Smooth muscle cell (in vitro differentiated cells): ENCODE measurements around the gene CYBA. TPM values are rescaled to one million over a fixed set of nuclear protein-coding genes. Genes with fewer than 3 reads are reported as not detected.

Experiments
- DNase-seq: peaks from one replicate; lab custom pipeline; 2025; ENCODE audit not compliant: unreplicated experiment; lab: John Stamatoyannopoulos, UW
- H2AFZ ChIP-seq: fragments of 200-600 bp; sonication (generic); 2 replicates; pipeline ENCODE4 v1.6.0; 2016; ENCODE audit warnings: antibody characterized with exemption, low read depth, mild to moderate bottlenecking
- H3F3A ChIP-seq: fragments of 200-600 bp; sonication (generic); 2 replicates; pipeline ENCODE4 v1.6.0; 2017; ENCODE audit warnings: antibody characterized with exemption, low read depth
- H3K27ac ChIP-seq: fragments of 200-600 bp; sonication (generic); 2 replicates; pipeline ENCODE4 v1.5.1; 2016; ENCODE audit warnings: low read depth, mild to moderate bottlenecking
- H3K27me3 ChIP-seq: fragments of 200-600 bp; sonication (generic); 2 replicates; pipeline ENCODE4 v1.6.1; 2016; ENCODE audit warnings: low read depth, mild to moderate bottlenecking
- H3K36me3 ChIP-seq: fragments of 200-600 bp; sonication (generic); 2 replicates; pipeline ENCODE4 v1.5.1; 2016; ENCODE audit warnings: low read depth
- H3K4me1 ChIP-seq: fragments of 200-600 bp; sonication (generic); 2 replicates; pipeline ENCODE4 v1.5.1; 2016; ENCODE audit warnings: low read depth
- H3K4me2 ChIP-seq: fragments of 200-600 bp; sonication (generic); 2 replicates; pipeline ENCODE4 v1.6.0; 2016; ENCODE audit warnings: mild to moderate bottlenecking
- H3K4me3 ChIP-seq: fragments of 200-600 bp; sonication (generic); 2 replicates; pipeline ENCODE4 v1.5.1; 2016; ENCODE audit warnings: mild to moderate bottlenecking
- H3K79me2 ChIP-seq: fragments of 200-600 bp; sonication (generic); 2 replicates; pipeline ENCODE4 v1.6.0; 2016; ENCODE audit warnings: low read depth, mild to moderate bottlenecking
- H3K9ac ChIP-seq: fragments of 200-600 bp; sonication (generic); 2 replicates; pipeline ENCODE4 v1.6.0; 2016; ENCODE audit warnings: low read depth
- H3K9me3 ChIP-seq: fragments of 200-600 bp; sonication (generic); replicated peaks from 2 replicates; pipeline ENCODE4 v1.5.1; 2016; ENCODE audit warnings: low read depth
- H4K20me1 ChIP-seq: fragments of 200-600 bp; sonication (generic); 2 replicates; pipeline ENCODE4 v1.6.0; 2016; ENCODE audit warnings: low read depth
- WGBS: methylation state at CpG from one replicate; pipeline ENCODE4 v1.1.7; 2016; ENCODE audit warnings: low lambda C conversion rate; 5-methylcytosine and 5-hydroxymethylcytosine counted together
- polyA plus RNA-seq: library from polyadenylated mRNA; unstranded; fragments of >200 nt; fragmentation: Nextera tagmentation; extraction: Ambion mirVana; gene quantifications from 2 replicates; pipeline ENCODE4 v1.2.1, GENCODE V29; 2016
- total RNA-seq: library from RNA; depleted of rRNA; stranded (reverse); fragments of >200 nt; gene quantifications from 2 replicates; pipeline ENCODE4 v1.2.3, GENCODE V29; 2014
- TF ChIP-seq, protein P1 (sequence below): fragments of 200-600 bp; sonication (generic); IDR thresholded peaks from 2 replicates; pipeline ENCODE4 v1.5.1; 2017; ENCODE audit warnings: borderline replicate concordance, mild to moderate bottlenecking, antibody characterized with exemption; ENCODE audit not compliant: insufficient read depth, poor library complexity, severe bottlenecking

The CYBA gene
- total and polyA plus RNA-seq, 2 experiments from 2014 or later = 181 to 388 TPM

DNA sequence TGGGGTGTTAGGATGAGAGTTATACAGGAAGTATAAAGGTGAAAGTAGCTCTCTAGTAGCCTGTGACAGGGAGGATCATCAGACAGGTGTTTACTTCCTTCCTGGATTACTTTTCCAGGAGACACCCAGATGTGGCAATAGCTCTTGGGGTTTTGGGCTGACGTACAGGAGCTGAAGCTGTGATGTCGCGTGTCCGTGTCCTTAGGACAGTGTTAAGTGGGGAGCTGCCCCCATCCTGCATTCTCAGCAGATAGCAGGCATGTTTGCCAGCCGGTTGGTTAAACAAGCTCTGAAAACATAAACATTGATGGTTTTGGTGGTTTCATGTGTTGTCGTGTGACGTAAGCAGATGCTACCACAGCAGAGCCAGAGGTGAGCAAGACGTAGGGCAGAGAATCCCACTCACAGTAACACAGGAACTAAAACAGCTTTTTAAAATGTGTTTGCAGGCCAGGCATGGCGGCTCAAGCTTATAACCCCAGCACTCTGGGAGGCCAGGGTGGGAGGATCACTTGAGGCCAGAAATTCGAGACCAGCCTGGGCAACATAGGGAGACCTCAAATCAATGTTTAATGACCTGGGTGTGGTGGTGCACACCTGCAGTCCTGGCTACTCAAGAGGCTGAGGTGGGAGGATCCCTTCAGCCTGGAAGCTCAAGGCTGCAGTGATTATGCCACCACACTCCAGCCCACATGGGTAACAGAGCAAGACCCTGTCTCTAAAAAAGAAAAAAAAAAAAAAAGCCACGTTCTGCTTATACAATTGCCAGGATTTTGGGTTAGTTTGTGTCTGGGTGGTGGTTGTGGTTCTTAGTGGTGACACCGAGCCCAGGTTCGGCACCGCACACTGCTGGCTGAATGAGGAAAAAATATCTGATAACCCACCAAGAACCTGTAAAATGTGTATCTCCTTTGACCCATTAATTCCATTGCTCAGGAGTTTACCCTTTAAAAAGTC lies 30.7 kb downstream of the CYBA start:
- DNase-seq = no peak
- H3F3A ChIP-seq = no peaks in the 10 kb centered on the region
- H3K36me3 ChIP-seq = no peaks in the 10 kb centered on the region
- H3K27me3 ChIP-seq = no peaks in the 10 kb centered on the region
- TF ChIP-seq, protein P1, sequence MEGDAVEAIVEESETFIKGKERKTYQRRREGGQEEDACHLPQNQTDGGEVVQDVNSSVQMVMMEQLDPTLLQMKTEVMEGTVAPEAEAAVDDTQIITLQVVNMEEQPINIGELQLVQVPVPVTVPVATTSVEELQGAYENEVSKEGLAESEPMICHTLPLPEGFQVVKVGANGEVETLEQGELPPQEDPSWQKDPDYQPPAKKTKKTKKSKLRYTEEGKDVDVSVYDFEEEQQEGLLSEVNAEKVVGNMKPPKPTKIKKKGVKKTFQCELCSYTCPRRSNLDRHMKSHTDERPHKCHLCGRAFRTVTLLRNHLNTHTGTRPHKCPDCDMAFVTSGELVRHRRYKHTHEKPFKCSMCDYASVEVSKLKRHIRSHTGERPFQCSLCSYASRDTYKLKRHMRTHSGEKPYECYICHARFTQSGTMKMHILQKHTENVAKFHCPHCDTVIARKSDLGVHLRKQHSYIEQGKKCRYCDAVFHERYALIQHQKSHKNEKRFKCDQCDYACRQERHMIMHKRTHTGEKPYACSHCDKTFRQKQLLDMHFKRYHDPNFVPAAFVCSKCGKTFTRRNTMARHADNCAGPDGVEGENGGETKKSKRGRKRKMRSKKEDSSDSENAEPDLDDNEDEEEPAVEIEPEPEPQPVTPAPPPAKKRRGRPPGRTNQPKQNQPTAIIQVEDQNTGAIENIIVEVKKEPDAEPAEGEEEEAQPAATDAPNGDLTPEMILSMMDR = no peak
- H3K4me2 ChIP-seq = no peak overlapping the region
- no peaks in the 10 kb centered on the region for H3K9me3 ChIP-seq
- H3K9ac ChIP-seq = no peak overlapping the region
- 67% methylated on average over 14 of the region's 14 CpGs for WGBS
- peaks cover 78% of the 10 kb centered on the region for H4K20me1 ChIP-seq
- peak overlapping the region; percentile 37 for H3K27ac ChIP-seq
- peaks cover 3% of the 10 kb centered on the region for H3K79me2 ChIP-seq
- H3K4me3 ChIP-seq = no peak overlapping the region
- H2AFZ ChIP-seq = no peak overlapping the region
- peaks cover 11% of the 10 kb centered on the region for H3K4me1 ChIP-seq

DNA sequence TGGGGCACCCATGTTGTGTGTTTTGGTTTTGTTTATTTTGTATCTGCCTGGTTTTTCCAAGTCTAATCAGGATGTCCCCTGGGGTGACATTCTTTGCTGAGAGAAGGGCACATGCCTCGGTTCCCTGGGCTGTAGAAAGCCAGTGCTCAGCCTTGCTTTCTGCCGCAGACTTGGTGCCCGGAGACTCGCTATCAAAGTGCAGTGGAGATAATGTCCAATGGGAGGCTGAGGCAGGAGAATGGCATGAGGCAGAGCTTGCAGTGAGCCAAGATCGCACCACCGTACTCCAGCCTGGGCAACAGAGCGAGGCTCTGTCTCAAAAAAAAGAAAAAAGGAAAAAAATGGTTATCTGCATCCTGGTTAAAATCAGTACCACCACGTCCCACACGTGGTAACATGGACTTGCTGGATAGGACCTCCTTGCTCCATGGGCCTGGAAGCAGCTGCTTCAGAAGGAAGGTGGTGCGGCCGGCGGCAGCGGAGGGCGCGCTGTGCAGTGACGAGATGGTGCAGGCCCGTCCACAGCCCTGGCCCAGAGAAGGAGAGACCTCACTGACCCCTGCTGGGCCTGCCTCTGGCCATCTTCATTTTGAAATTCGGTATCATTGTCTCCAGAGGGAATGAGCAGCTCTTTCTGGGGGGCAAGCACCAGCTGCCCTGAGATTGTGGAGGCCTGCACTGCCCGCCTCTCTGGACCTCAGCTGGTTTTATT lies 31.7 kb downstream of the CYBA start:
- H3K27me3 ChIP-seq = no peaks in the 10 kb centered on the region
- H3K4me1 ChIP-seq = peaks cover 11% of the 10 kb centered on the region
- H3K27ac ChIP-seq = no peak overlapping the region
- no peaks in the 10 kb centered on the region for H3K36me3 ChIP-seq
- no peak overlapping the region for H3K4me3 ChIP-seq
- H3K79me2 ChIP-seq = peaks cover 3% of the 10 kb centered on the region
- H3K9ac ChIP-seq = no peak overlapping the region
- DNase-seq = no peak
- no peak overlapping the region for H2AFZ ChIP-seq
- no peaks in the 10 kb centered on the region for H3F3A ChIP-seq
- H3K9me3 ChIP-seq = no peaks in the 10 kb centered on the region
- no peak overlapping the region for H3K4me2 ChIP-seq
- TF ChIP-seq, protein P1 = no peak
- 92% methylated on average over 19 of the region's 19 CpGs for WGBS
- H4K20me1 ChIP-seq = peaks cover 88% of the 10 kb centered on the region

DNA sequence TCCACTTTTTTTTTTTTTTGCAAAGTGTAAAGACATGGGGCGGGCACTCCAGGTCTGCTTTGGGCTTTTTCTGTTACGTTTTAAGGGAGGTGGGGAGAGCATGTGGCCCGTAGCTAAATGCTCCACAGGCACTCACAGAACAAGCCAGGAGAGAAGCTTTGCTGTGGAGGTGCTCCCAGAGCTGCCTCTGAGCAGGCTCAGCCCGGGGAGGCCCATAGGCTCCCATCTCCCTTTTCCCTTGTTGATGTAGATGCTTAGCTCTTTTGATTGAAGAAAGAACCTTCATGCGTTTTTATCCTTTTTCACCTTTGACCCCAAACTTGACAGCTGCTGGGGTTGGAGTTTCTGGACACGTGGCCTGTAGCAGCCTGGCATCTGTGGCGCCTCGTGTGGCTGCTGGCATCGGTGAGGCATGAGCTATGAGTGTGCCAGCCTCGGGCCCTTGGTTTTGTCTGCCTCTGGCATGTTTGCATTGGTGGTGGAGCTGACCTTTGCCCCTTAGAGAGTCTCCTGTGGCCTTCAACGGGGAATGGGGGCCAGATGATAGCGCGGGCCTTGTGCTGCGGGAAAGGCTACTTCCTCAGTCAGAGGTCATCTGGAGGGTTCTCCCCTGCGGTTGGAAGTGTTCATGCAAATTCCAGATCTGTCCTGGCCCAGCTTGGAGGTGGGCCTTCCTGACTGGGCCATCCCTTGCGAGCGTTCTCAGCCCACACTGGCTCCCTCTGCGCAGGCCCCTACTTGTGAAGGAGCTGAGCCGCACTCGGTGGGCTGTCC lies 32.5 kb downstream of the CYBA start:
- Histone ChIP-seq H3K4me1 (peaks cover 11% of the 10 kb centered on the region), H2AFZ (no peak overlapping the region), H3K79me2 (peaks cover 3% of the 10 kb centered on the region), H3F3A (no peaks in the 10 kb centered on the region), H3K27ac (peak overlapping the region; percentile 49), H3K4me3 (no peak overlapping the region), H3K9me3 (no peaks in the 10 kb centered on the region), H3K27me3 (no peaks in the 10 kb centered on the region), H4K20me1 (peaks cover 96% of the 10 kb centered on the region), H3K4me2 (no peak overlapping the region), H3K9ac (no peak overlapping the region), H3K36me3 (no peaks in the 10 kb centered on the region)
- no peak for DNase-seq
- TF ChIP-seq, protein P1 = no peak
- WGBS = 90% methylated on average over 20 of the region's 20 CpGs
